Epithelial cell of esophagus (primary cell): ENCODE results near the gene TMEM185B.

Source experiments
- DNase-seq: peaks from one replicate; pipeline ENCODE4 v3.0.0; 2010; ENCODE audit warnings: low read depth
- H3K4me3 ChIP-seq: 2 replicates; pipeline ENCODE4 v1.5.1; 2011; ENCODE audit warnings: mild to moderate bottlenecking, low read length, control low read depth
- CTCF ChIP-seq: IDR thresholded peaks from 2 replicates; pipeline ENCODE4 v1.5.1; 2011; ENCODE audit warnings: low read depth, mild to moderate bottlenecking, low read length, control low read depth, inconsistent platforms; ENCODE audit not compliant: insufficient read depth; ENCODE audit errors: missing control alignments

The TMEM185B gene

GRCh38 chr2:120255986-120256650, 32.9 kb upstream of the TMEM185B start:
- no peak overlapping the region for H3K4me3 ChIP-seq
- no peak for DNase-seq
- no peak for TF ChIP-seq CTCF

DNA sequence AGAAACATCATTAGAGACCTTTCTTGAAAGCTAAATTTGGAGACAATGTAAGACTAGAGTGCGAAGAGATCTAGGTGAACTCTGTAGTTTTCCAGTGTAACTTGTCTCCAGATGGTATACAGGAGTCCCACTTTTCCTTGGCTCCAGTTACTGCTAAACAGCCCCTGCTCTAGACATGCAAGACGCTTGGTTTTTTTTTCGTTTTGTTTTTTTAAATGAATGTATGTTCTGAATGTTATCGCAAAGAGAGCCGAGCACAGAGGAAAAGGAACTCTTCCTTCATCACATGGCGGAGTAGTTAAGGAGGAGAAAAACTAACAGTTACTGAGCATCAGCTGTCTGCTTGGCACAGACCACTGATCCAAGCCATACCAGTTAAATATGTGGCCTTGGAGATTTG, 31.9 kb upstream of the TMEM185B start:
- no peak for TF ChIP-seq CTCF
- H3K4me3 ChIP-seq = no peak overlapping the region
- DNase-seq = no peak

DNA sequence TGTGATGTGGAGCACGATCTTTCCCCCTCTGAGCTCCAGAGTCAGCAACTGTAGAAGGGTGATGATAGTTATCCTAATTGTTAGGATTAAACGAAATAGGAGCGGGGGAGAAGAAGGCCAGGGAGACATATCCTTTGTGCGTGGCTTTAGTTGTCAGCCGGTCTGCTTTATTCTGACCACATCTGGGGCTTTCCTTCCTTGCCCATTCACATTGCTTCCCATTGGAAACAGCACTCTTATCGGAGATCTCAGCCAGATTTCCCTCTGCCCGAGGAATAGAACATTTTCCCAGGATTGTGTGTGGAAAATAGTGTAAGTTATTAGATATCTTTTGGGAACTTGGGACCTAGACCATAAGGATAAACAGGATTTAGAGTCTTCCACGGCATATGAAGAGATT, 31.0 kb upstream of the TMEM185B start:
- no peak for DNase-seq
- no peak for TF ChIP-seq CTCF
- H3K4me3 ChIP-seq = peak overlapping the region; percentile 93

- peak; percentile 91 for DNase-seq
- peak overlapping the region; percentile 93 for H3K4me3 ChIP-seq
- peak; percentile 45 for TF ChIP-seq CTCF
Observed at GRCh38 chr2:120253021-120253882, 30.1 kb upstream of the TMEM185B start.

DNA sequence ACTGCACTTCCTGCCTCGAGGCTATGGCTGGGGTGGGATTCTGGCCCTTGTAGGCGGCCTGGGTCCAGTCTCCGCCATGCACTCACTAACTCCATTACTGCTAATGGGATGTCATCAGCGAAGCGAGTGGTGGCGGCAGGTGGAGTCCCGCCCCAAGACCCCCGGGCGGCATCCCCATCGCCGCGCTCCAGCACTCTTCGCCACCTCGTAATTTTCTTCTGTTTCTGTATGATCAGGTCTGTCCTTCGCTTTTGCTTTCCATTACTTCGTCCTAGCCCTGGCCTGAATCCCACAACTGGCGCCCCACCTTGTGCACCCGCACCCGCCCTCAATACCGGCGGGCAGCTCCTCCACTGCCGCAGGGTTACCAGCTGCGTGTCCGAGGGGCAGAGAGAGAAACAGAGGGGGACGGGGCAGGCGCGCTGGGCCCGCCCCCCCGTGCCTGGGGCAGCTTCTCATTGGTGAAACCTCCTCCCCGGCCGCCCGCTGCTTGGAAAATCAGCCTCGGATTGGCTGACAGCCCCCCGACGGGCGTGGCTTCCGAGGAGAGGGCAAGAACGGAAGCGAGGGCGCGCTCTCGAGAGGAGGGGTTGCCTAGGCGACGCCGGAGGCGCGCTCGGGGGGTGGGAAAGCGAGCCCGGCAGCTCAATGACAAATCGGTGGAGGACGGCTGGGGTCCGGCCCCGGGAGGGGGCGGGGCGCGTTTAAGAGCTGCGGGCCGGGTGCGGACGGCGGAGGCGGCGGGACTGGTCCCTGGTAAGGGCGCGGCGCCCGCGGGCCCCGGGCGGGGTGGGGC, 29.2 kb upstream of the TMEM185B start, which contains the start of gene RALB:
Gene RALB (plus strand): TSS at position 628 of the 796 bp plus-strand sequence. CDS start 25,813 bp downstream, outside the sequence.
- peak; percentile 99 for DNase-seq
- no peak for TF ChIP-seq CTCF

GRCh38 chr2:120251880-120252224, 28.7 kb upstream of the TMEM185B start:
- peak overlapping the region; percentile 93 for H3K4me3 ChIP-seq
- DNase-seq = no peak
- no peak for TF ChIP-seq CTCF

More for the DNA sequence above, 29.2 kb upstream of the TMEM185B start, which contains the start of gene RALB:
- peak within 1 kb of the TSS; percentile 93 for H3K4me3 ChIP-seq
